CMK (cell line): ENCODE results near the gene RPL28.
A peak's percentile ranks its signal among the peaks of the same experiment; 100 is the strongest.
"Not testable (repeated sequence)": the region's sequence is repeated elsewhere in the genome, so short reads cannot be mapped to it uniquely, and the experiment has no call there.

ENCODE experiments used
- DNase-seq: peaks from one replicate; pipeline ENCODE4 v3.0.0-alpha.2; 2010; ENCODE audit warnings: low read depth

Gene RPL28

DNA sequence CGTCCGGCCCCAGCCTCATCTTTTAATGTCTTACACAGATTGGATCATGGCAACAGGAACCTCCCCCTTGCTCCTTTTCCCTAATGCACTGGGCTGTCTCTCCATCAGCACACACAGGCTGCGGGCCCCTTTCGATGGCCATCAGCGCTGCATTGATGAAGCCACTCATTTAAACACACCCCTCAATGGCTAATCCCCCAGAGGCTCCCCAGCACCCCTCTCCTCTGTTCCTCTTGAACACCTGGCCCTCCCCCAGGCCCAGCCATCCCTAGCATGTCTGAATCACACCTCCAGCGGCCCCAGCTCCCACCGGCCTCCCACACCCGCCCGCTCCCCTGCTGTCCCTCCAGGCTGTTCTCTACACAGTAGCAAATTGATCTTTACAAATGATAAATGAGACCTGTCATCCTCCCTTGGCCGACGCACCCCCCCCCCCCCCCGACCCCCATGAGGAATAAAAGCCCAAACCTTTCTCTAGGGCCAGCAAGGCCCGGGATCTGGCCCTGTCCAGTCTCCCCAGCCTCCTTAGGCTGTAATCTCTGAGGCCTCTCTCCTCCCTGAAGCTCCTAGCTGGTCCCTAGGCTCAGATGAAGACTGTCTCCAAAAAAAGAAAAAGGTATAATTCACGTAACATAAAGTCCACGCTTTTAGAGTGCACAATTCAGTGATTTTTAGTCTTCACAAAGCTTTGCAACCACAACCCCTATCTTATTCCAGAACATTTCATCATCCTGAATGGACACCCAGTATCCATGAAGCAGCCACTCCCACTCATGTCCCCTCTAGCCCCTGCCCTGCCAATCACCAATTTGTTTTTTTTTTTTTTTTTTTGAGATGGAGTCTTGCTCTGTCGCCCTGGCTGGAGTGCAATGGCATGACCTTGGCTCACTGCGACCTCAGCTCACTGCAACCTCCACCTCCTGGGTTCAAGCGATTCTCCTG lies 7.4 kb downstream of the RPL28 start:
- DNase-seq = no peak

DNA sequence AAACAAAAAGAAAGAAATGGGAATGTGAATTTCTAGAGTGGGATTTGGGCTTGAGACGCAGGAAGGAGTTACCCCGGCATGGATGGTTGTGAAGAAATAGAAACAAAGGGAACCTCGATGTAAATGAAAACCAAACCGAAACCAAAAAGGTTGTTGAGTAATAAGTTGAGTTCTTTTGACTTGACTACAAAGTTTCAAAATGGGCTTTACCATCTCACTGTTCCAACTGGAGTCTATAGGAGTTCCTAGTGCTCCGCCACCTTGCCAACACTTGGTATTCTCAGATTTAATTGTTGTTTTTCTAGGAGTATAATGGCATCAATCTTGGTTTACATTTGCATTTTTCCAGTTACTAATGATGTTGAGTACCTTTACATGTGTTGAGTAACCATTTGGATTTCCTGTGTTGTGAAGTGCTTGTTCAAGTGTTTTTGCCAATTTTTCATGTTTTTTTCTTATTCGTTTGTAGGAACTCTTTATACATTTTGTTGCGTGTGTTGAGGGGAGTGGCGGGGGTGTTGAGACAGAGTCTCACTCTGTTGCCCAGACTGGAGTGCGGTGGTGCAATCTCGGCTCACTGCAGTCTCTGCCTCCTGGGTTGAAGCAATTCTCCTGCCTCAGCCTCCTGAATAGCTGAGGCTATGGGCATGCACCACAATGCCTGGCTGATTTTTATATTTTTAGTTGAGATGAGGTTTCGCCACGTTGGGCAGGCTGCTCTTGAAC lies 12.6 kb downstream of the RPL28 start:
- DNase-seq = no peak

DNA sequence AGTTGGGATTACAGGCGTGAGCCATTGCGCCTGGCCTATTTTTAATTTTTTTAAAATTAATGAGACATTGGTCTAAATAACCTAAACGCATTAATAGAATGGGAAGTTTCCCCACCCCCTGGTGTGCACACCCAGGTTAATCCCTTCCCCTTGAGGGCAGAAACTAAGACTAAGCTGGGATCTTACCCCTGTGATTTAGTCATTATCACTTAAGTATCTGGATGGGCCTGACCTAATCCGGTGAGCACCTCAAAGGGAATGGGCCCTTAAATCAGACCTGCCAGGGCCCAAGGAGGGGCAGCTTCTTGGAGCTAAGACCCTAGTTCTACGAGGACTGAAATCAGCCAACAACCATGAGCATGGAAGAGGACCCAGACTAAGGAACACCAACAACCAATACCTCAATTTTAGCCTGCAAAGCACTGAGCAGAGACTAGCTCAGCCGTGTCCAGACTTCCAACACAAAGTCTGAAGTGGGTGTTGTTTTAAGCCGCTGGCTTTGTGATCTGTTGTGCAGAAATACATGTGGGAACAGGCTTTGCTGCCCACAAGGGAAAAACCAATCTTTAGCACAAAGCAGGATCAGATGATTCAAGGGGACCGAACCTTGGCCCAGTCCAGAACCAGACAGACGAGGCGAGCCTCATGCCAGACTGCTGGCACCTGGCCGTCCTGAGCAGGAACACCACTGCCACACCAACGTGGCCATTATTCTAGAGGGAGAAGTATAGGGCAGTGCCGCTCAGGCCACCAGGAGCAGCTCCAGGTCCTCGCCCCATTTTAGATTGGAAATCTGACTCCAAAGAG lies 14.8 kb downstream of the RPL28 start:
- DNase-seq = no peak

DNA sequence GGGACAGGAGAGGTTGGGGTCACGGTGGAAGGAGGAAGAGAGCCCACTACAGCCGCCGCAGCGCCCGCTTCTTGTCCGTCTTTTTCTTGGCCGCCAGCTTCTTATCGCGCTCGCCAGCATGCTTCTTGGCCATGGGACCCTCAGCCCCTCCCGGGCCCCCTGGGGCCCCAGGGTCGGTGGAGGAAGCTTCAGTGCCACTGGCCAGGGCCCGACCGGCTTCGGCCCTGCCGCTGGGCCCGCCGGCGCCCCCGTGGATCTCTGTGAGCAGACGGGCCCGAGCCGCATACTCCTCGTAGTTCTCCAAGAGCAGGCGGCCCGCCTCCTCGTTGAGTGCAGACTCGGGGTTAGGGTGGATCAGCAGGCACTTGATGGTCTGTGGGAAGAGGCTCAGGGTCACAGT lies 15.7 kb downstream of the RPL28 start:
- DNase-seq = not testable (repeated sequence)

DNA sequence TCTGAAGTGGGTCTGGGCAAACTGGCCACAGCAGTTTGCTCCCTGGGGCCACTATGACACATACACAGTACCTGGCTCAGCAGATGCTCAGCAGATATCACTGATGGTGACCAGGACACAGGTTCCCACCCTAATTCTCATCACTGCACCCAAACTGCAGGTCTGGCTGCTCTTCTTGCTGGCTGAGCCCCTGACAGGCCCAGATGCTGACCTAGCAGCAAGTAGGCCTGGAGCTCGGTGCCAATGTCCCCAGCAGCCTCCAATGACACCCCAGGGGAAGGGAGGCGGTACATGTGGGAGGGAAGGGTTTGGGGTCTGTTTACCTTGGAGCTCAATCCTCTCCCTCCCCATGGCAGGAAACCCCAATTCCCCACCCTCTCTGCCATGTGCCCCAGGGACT lies 16.8 kb downstream of the RPL28 start:
- DNase-seq = no peak

DNA sequence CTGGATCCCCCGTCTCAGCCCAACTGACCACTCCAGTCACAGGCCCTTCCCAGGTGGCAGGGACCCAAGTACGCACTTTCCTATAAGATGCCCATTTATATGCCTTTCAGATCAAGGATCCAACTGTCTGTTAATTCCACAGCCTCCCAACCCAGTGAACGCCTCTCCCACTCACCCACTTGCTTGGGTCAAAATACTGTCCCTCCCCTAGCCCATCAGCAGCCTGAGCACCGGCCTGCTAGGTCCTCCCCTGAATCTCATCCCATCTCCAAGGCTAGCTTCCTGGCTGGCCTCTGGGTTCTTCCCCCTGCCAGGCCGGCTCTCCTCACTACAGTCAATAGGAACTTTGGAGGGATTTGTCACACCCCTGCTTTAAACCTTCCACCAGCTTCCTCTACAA lies 19.9 kb downstream of the RPL28 start:
- no peak for DNase-seq

DNA sequence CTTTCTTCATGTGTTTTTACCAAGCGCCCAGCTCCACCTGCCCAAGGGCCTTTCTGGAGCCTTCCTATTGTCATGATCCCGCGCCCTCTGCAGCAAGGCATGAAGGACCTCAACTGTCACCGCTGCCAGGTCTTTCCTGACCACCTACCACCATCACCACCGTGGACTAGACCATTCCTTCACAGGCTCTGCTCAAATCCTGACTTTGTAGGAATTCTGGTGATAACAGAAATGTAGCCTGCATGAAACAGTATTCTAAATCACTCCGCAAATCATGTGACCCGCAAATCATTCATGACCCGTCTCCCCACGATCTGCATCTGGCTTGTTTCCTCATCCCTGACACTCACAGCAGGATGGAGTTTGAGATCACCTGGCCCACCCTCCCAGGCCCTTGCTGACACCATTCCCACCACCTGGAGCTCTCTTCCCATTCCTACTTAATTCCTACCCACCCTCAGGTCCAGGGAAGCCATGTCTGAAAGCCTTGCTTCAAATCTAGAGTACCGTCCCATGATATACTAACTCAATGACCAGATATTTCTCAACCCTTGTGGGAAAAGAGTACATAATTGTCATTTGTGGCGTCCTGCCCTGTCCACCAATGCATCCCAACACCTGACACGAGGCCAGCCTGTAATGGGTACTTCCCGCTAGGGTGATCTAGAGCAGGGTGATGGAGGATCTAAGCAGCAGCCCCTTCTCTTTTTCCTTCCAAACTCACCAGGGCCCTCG lies 20.5 kb downstream of the RPL28 start:
- DNase-seq = no peak

DNA sequence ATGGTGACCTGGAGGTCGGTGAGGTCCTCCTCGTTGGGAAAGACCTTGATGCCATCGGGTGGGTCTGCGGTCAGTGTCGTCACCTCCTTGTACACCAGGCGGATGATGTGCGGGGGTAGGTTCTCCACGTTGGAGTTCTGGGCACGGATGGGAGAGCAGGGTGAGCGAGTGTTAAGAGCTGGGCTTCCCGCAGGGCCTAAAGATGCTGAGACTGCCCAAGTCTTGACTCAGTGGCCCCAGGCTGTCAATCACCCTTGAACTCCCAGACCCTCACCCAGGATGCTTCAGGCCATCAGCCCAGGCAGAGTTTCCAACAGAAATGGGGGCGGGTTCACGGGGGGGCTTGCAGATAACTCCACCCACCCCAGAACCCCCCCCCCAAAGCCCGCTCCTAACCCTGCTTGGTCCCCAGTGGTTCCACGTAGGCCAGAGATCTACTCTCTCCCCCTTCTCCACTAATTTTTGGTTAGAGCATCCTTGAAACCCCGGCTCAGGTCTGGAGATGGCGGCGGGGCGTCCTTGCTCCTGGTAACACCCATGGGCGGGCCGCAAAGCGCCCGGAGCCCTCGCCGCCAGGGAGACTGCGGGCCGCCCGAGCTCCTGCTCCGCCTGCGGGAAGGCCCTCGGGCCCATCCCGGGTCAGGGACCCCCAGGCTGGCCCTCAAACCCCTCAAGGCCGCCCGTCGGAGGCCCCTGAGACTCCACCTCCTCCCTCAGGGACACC lies 21.3 kb downstream of the RPL28 start:
- no peak for DNase-seq

DNA sequence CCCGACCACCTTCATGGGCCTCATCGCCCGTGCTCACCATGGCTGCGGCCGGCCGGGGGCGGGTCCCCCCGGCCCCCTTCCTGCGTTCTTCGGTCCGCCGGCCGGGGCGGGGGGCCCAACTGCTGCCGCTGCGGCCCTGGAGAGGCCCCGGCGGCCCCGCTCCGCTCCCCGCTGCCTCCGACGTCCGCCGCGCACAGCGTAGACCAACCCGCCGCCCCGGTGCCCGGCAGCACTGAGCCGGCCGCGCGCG lies 21.7 kb downstream of the RPL28 start, which contains the start of gene UBE2S:
Gene UBE2S, minus strand, starts transcription at position 239 of the 250 bp plus-strand sequence. Its CDS starts 199 bp downstream, at position 40.
- not testable (repeated sequence) for DNase-seq

DNA sequence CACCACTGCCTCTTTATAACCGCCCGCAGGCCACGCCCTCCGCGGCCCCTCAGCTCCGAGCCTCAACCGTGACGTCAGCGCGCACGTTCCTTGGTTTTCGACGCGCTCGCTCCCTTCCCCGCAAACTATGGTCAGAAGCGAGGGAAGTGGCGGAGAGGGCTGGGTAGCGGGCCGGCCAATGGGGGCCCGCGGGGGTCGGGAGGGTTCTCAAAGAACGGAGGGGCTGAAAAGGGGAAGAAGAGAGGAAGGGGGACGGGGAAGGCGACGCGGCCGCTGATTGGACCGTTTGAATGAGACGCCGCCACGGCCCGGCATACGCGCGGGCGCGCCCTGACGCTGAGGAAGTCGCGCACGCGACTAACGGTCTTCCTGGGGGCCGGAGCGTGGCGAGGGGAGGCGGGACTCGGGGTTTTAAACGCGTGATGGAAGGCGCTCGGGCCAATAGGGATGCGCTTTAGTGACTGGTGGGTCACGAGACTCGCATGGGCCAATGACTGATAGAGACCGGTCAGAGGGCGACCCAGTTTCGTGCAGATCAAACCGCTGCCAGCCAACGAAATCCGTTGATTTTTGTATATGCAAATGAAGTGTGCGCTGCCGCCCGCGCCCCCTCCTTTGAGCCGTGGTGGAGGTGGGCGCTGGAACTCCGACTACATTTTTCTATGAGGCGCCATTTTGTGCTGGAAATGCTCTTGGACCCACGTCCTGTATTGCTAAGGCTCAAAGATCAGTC lies 22.2 kb downstream of the RPL28 start:
- DNase-seq = peak; percentile 99

DNA sequence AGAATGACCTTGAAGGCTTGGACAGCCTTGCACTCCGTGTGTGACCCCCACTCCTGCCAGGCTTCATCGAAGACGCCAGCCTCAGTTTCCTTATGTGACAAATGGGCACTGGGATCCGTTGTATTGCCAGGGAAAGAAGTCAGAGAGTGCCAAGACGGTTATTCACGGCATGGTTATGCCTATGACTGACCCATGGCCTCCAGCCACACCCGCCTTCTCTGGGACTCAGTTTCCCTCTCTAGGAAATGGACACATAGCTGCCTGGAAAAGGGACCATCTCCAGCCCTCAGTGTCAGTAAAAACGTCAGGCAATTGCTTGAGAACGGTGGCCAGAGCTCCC lies 22.8 kb downstream of the RPL28 start:
- no peak for DNase-seq

DNA sequence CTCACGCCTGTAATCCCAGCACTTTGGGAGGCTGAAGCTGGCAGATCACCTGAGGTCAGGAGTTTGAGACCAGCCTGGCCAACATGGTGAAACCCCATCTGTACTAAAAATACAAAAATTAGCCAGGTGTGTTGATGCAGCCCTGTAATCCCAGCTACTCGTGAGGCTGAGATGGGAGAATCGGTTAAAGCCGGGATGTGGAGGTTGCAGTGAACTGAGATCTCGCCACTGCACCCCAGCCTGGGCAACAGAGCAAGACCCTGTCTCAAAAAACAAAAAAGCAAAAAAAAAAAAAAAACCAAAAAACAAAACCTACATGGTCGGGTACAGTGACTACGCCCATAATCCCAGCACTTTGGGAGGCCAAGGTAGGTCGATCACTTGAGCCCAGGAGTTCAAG lies 23.4 kb downstream of the RPL28 start:
- DNase-seq = not testable (repeated sequence)

DNA sequence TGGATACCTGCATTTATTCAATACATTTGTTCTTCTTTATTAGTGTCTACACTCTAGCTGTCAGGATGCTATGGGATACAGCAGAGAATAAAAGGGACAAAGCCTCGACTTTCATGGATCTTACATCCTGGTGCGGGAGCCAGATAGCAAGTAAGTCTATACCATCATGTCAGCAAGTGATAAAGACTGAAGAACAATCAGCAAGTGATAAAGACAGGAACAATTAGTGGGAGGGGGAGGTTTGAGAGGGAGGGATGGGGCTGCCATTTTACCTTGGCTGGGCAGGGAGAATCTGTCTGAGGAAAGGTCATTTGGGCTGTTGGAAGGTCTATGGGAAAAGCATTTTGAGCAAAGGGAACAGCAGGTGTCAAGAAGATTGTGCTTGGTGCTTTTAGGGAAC lies 24.4 kb downstream of the RPL28 start:
- DNase-seq = no peak

DNA sequence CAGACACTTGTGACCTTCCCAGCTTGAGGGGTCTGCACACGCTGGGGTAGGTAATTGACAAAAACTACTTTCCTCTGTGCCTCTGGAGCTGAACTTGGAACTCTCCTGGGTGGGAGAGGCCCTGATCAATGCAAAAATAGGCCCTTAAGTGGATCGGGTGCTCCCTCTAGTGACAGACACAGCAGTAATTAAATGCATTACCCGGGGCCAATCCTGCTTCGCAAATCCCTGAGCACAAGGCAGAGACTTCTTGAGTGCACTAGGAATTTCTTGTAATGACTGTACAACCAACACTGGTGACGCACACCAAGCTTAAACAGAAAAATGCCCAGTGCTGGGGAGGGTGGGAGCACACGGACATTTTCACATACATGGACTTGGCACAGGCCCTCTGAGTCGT lies 32.5 kb downstream of the RPL28 start:
- no peak for DNase-seq

DNA sequence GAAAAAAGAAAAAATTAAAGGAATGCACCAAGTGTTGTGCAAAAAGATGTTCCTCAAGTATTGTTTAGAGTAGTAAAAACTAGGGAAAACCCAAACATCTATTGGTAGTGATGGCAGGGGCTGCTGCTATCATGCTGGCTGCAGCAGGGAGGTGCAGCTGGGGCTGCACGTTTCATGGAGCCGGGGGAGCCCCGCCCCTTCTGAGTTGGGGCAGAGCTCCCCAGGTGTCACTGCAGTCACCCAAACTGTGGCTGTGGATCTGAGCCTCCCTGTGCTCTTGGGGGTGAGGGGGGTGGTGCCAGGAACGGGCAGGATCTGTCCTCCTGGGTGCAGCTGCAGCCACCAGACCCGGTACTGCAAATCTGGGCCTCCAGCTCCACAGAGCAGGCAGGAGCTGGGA lies 33.4 kb downstream of the RPL28 start:
- no peak for DNase-seq

DNA sequence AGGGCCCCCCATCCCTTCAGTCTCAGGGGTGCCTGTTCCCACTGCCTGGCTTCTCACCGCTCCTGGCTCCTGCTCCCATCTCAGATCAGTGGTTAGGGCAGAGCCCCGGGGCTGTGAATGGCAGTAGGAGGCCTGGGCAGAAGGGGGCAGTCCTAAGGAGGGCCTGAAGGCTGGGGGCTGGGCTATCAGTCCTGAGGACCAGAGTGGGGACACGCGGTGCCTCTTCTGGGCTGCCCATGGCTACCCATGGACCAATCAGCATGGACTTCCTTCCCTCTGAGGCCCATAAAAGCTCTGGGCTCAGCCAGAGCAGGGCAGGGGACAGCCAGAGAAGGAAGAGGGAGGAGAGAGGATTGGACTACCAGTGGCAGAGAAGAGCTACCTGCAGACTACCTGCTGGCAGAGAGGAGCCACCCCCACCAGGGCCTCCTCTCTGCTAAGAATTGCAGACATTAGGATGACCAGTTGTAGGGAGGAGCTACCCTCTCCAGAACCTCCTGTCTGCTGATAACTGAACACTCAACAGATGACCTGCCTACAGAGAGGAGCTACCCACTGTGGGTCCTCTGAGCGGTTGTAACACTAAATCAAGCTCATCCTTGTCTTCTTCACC lies 34.0 kb downstream of the RPL28 start:
- DNase-seq = no peak

DNA sequence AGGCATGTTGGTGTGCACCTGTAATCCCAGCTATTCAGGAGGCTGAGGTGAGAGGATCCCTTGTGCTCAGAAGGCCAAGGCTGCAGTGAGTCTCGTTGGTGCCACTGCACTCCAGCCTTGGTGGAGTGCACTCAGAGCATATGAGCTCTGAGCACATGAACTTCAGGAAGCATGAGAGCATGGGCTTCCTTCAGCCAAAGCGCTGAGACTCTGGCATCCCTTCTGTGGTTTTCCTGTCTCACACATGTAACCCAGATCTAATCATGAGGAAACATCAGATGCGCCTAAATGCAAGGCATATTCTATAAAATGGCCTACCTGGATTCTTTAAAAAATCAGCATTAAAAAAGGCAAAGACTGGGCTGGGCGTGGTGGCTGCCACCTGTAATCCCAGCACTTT lies 35.5 kb downstream of the RPL28 start:
- DNase-seq = not testable (repeated sequence)

DNA sequence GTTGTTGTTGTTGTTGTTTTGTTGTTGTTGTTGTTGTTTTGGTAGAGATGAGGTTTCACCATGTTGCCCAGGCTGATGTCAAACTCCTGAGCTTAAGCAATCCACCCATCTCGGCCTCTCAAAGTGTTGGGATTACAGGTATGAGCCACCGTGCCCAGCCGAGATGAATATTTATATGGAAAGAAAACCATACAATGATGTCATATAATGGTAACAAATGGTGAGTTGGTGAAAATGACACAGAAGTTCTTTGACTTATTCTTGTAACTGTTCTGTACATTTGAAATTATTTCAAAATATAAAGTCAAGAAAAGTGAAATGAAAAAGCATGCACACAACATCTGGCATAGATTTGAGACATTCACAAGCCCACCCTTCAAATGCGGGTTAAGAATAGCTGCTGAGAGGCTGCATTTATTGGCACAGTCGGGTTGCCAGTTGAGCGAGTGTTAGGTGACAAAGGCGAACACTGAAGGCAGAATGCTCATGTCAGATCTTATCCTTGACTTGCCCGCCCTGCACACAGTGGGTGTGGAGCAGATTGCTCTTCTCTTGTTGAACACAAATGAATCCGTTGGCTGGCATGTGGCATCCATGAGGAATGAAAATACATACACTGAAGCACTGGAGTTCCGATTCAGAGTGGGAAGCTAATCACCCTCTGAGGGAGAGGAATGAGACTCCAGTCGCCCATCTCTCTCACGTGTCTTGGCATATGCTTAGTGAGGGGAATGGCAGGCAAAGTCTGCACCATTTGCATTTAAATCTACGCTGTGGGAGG lies 37.7 kb downstream of the RPL28 start:
- DNase-seq = no peak

DNA sequence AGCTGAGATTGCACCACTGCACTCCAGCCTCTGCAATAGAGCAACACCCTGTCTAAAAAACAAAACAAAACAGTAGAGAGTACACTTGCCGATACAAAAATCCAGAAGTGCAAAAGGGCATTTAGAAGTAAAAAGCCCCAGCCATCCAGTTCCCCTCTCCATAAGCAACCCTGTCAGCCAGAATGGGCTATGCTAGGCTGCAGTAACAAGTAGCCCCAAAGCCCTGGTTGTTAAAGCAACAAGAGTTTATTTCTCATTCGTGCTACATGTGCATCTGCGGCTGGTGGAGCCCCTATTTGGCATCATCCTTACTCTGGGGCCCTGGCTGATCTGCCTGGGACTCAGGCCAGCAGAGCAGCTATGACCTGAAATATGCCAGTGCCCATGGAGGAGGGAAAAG lies 38.8 kb downstream of the RPL28 start:
- DNase-seq = no peak
